HG03565 (cell line): ENCODE data around the gene TRPT1.

ENCODE experiments used
- ATAC-seq: cut with Tn5 transposase; IDR thresholded peaks from one replicate; pipeline ENCODE4 v1.9.1; 2021; ENCODE audit warnings: mild to moderate bottlenecking, moderate library complexity; ENCODE audit not compliant: unreplicated experiment

The TRPT1 gene

GRCh38 chr11:64181506-64182411 lies 44.2 kb downstream of the TRPT1 start:
- no peak for ATAC-seq

DNA sequence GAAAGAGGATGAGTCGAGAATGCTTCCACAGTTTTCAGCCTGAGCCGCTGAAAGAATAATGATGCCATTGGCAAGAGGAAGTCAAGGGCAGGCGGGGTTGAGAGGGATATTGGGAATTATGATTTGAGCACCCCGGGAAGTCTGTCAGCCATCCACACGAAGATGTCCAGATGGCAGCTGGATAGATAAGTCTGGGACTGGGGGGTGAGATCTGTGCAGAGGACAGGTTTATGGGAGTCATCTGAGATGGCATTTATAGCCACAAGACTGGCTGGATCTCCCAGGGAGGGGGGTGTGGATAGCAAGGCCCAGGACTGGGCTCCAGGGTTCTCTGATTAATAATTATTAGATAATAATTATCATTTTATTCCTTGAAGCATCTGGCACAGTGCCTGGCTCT lies 45.1 kb downstream of the TRPT1 start:
- no peak for ATAC-seq

DNA sequence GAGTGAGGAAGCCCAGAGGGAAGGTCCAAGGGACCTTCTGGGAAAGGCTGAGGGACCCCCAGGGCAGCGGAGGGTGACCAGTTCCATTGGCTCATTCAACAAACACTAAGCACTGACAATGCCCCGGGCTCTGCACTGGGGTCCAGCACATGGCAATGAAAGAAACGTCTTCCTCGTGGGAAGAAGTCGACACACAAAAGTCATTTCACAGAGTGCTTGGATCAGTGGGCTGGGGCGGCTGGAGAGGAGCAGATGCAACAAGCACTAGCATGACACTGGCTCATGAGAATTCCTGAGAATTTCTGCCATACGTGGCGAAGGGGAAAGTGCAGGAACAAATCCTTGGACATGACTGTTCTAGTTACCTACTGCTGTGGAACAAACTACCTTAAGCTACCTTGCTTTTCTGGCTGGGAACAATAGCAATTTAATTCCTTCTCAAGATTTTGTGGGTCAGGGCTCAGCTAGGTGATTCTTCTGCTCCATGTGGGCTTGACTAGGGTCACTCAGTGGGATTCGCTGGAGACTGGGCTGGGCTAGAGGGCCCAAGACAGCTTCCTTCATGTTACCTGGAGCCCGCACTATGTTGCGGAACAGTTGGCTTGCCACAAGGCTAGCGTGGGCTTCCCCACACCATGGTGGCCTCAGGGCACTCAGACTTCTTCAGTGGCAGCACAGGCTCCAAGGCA lies 46.9 kb downstream of the TRPT1 start:
- ATAC-seq: no peak

- no peak for ATAC-seq
These were observed 47.8 kb downstream of the TRPT1 start for GRCh38 chr11:64178203-64178602.

DNA sequence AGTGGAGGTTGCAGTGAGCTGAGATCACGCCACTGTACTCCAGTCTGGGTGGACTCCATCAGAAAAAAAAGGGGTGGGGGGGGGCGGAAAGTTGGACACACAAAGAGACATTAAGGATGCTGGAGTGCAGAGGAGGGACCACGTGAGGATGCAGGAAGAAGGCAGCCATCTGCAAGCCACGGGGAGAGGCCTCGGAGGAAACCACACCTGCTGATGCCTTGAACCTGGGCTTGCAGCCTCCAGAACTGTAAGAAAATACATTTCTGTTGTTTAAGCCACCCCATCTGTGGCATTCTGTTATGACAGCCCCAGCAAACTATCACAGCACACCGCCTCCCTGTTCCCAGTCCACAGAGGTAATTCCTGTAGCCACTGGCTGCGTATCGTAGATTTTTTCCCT lies 49.2 kb downstream of the TRPT1 start:
- ATAC-seq: no peak
